PC-3 (cell line): ENCODE data around the gene CGB1.
A peak's percentile ranks its signal among the peaks of the same experiment; 100 is the strongest.

Experiments
- CTCF ChIP-seq: fragments of 300-600 bp; sonication (generic); conservative IDR thresholded peaks from 2 replicates; pipeline ENCODE4 v1.5.1; 2017; ENCODE audit warnings: antibody characterized with exemption, low read depth, mild to moderate bottlenecking, low read length
- EZH2phosphoT487 ChIP-seq: fragments of 300-600 bp; sonication (generic); IDR thresholded peaks from 2 replicates; pipeline ENCODE4 v1.6.1; 2018; ENCODE audit warnings: mild to moderate bottlenecking, antibody characterized with exemption, low read length, borderline replicate concordance

DNA sequence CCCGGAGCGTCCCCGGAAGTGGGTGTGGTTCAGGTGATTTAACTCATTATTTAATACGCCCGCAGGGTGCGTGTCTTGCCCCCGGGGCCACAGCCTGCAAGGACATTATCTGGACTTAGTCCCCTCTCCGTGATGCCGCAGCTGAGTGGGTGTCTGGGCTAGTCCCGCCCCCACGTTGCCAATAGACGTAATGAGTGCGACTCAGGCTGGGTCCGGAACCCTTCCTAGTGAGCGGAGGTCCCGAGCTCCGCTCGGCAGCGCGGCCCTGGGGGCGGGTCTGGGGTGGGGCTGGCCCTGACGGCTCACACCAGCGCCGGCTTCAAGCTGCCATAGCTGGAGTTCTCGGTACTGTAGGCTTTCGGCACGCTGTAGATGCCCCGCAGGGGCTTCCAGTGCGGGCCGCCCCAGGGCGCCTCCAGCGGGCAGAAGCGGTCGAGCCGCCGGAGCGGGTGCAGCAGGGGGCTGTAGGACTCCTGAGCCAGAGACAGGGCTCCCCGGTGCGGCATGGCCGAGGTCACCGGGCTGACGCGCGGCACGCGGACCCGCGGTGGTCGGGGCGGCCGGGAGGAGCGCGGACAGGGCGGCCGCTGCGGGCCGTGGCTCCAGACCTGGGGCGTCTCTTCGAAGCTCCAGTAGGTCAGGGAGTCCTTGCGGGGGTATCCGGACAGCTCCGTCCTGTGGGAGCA lies 18.9 kb downstream of the CGB1 start:
- TF ChIP-seq CTCF (0 out of 2 replicates have a peak, but pooled peaks have one; percentile 27), EZH2phosphoT487 (no peak)
